Endodermal cell (in vitro differentiated cells): ENCODE data around the gene AGR2. TPM values are rescaled to one million over a fixed set of nuclear protein-coding genes. Genes with fewer than 3 reads are reported as not detected.

Experiments
- DNase-seq: peaks from one replicate; pipeline ENCODE4 v3.0.0-alpha.2; 2017
- H3K27ac ChIP-seq: 2 replicates; pipeline ENCODE4 v1.5.1; 2013; ENCODE audit warnings: mild to moderate bottlenecking, low read depth, low read length, moderate library complexity
- H3K27me3 ChIP-seq: 2 replicates; pipeline ENCODE4 v1.6.1; 2013; ENCODE audit warnings: mild to moderate bottlenecking, low read length, moderate library complexity; ENCODE audit not compliant: insufficient read depth, control insufficient read depth, poor library complexity, severe bottlenecking
- H3K36me3 ChIP-seq: 2 replicates; pipeline ENCODE4 v1.7.0; 2013; ENCODE audit warnings: mild to moderate bottlenecking, low read length, moderate library complexity; ENCODE audit not compliant: control insufficient read depth, insufficient read depth
- H3K4me1 ChIP-seq: one replicate; pipeline ENCODE4 v1.7.0; 2013; ENCODE audit warnings: low read length; ENCODE audit not compliant: control insufficient read depth, insufficient read depth
- H3K4me3 ChIP-seq: 2 replicates; pipeline ENCODE4 v1.5.1; 2013; ENCODE audit warnings: mild to moderate bottlenecking, low read length, moderate library complexity
- H3K9ac ChIP-seq: 2 replicates; pipeline ENCODE4 v1.6.1; 2013; ENCODE audit warnings: mild to moderate bottlenecking, low read length, moderate library complexity; ENCODE audit not compliant: poor library complexity, severe bottlenecking; ENCODE audit errors: extremely low read depth
- H3K9me3 ChIP-seq: 2 replicates; pipeline ENCODE4 v1.6.1; 2013; ENCODE audit warnings: mild to moderate bottlenecking, low read length, moderate library complexity; ENCODE audit not compliant: control insufficient read depth
- H3K27ac Mint-ChIP-seq: 2 replicates; pipeline ENCODE4 v1.8.0; 2020; ENCODE audit warnings: mixed read lengths
- H3K27me3 Mint-ChIP-seq: 2 replicates; pipeline ENCODE4 v1.8.0; 2021; ENCODE audit warnings: mild to moderate bottlenecking, mixed read lengths; ENCODE audit not compliant: insufficient read depth
- H3K36me3 Mint-ChIP-seq: 2 replicates; pipeline ENCODE4 v1.8.0; 2020; ENCODE audit warnings: low read depth, mixed read lengths
- H3K4me1 Mint-ChIP-seq: 2 replicates; pipeline ENCODE4 v1.8.0; 2020; ENCODE audit warnings: mixed read lengths
- H3K4me3 Mint-ChIP-seq: 2 replicates; pipeline ENCODE4 v1.8.0; 2020; ENCODE audit warnings: mild to moderate bottlenecking, moderate library complexity, mixed read lengths
- H3K9me3 Mint-ChIP-seq: 2 replicates; pipeline ENCODE4 v1.8.0; 2020; ENCODE audit warnings: mild to moderate bottlenecking, mixed read lengths
- CTCF ChIP-seq: fragments of 200-600 bp; sonication (generic); conservative IDR thresholded peaks from 2 replicates; pipeline ENCODE4 v1.5.0; 2021; ENCODE audit warnings: antibody characterized with exemption, mild to moderate bottlenecking
- WGBS, 2 experiments: methylation state at CpG; one replicate each; pipeline versions ENCODE4 v1.1.5 to v1.1.7; 2013; ENCODE audit warnings: missing lambda C conversion rate in 2 of 2, mixed read lengths in 1 of 2; ENCODE audit not compliant: insufficient coverage in 1 of 2, insufficient read length in 1 of 2; 5-methylcytosine and 5-hydroxymethylcytosine counted together
- total RNA-seq, 2 donors: library from RNA; stranded (reverse); fragmentation: NEBNext Ultra II Directional in 1 of 2; extraction: Animal tissue kit (Norgen Biotek cat#: 25700) in 1 of 2; gene quantifications; 2 replicates in 1 of 2; 3 replicates in 1 of 2; pipeline ENCODE4 v1.2.1, GENCODE V29; 2021

AGR2 gene
- total RNA-seq, 2 donors from 2014 or later: not detected

- Mint-ChIP-seq H3K9me3 (no peaks in the 10 kb centered on the region), H3K4me1 (peaks cover 5% of the 10 kb centered on the region), H3K4me3 (no peak overlapping the region), H3K27ac (no peak overlapping the region), H3K27me3 (peaks cover 40% of the 10 kb centered on the region), H3K36me3 (no peaks in the 10 kb centered on the region)
- Histone ChIP-seq H3K9me3 (no peaks in the 10 kb centered on the region), H3K36me3 (no peaks in the 10 kb centered on the region), H3K27ac (no peak overlapping the region), H3K9ac (no peak overlapping the region), H3K27me3 (peaks cover 5% of the 10 kb centered on the region), H3K4me3 (no peak overlapping the region), H3K4me1 (peaks cover 3% of the 10 kb centered on the region)
- DNase-seq: no peak
- no peak for TF ChIP-seq CTCF
- 86 to 90% methylated on average over 1 to 2 of the region's 2 CpGs for WGBS, 2 experiments
These were observed 41.9 kb upstream of the AGR2 start for GRCh38 chr7:16846601-16847165.

GRCh38 chr7:16845746-16846145, 40.9 kb upstream of the AGR2 start:
- DNase-seq: no peak
- Histone ChIP-seq H3K4me1 (peaks cover 7% of the 10 kb centered on the region), H3K4me3 (no peak overlapping the region), H3K9ac (no peak overlapping the region), H3K27ac (no peak overlapping the region), H3K9me3 (no peaks in the 10 kb centered on the region), H3K27me3 (peaks cover 5% of the 10 kb centered on the region), H3K36me3 (no peaks in the 10 kb centered on the region)
- no peak for TF ChIP-seq CTCF
- peaks cover 34% of the 10 kb centered on the region for H3K27me3 Mint-ChIP-seq
- H3K27ac Mint-ChIP-seq: no peak overlapping the region
- no peaks in the 10 kb centered on the region for H3K9me3 Mint-ChIP-seq
- H3K4me1 Mint-ChIP-seq: peaks cover 5% of the 10 kb centered on the region
- no peaks in the 10 kb centered on the region for H3K36me3 Mint-ChIP-seq
- H3K4me3 Mint-ChIP-seq: no peak overlapping the region

- peak; percentile 57 for DNase-seq
- Mint-ChIP-seq H3K4me1 (no peaks in the 10 kb centered on the region), H3K27me3 (peaks cover 1% of the 10 kb centered on the region), H3K36me3 (no peaks in the 10 kb centered on the region), H3K27ac (no peak overlapping the region), H3K9me3 (no peaks in the 10 kb centered on the region), H3K4me3 (no peak overlapping the region)
- Histone ChIP-seq H3K27ac (no peak overlapping the region), H3K4me3 (no peak overlapping the region), H3K9me3 (no peaks in the 10 kb centered on the region), H3K4me1 (peaks cover 7% of the 10 kb centered on the region), H3K36me3 (no peaks in the 10 kb centered on the region), H3K9ac (no peak overlapping the region), H3K27me3 (no peaks in the 10 kb centered on the region)
- TF ChIP-seq CTCF: no peak
- WGBS, 2 experiments: 67 to 92% methylated on average over 1 to 4 of the region's 4 CpGs
These were observed 36.9 kb upstream of the AGR2 start for GRCh38 chr7:16841681-16842080.
